Gastrocnemius medialis (tissue), 4 donors: ENCODE measurements around the gene CTBP2.

Source experiments
- POLR2A ChIP-seq, 2 donors: fragments of 450-650 bp; IDR thresholded peaks; one replicate each; pipeline ENCODE4 v1.6.1; 2017; ENCODE audit warnings: antibody characterized with exemption in 2 of 2, mild to moderate bottlenecking in 2 of 2, moderate library complexity in 2 of 2
- TF ChIP-seq, protein P1 (sequence below), 5 experiments: fragments of 450-650 bp in 3 of 5; fragments of 200-600 bp in 2 of 5; sonication (generic) in 2 of 5; IDR thresholded peaks in 4 of 5; conservative IDR thresholded peaks in 1 of 5; 1 replicate in 4 of 5; 2 replicates in 1 of 5; pipeline ENCODE4 v1.5.1; 2016 to 2019; ENCODE audit warnings: antibody characterized with exemption in 5 of 5, mild to moderate bottlenecking in 3 of 5, moderate library complexity in 3 of 5

DNA sequence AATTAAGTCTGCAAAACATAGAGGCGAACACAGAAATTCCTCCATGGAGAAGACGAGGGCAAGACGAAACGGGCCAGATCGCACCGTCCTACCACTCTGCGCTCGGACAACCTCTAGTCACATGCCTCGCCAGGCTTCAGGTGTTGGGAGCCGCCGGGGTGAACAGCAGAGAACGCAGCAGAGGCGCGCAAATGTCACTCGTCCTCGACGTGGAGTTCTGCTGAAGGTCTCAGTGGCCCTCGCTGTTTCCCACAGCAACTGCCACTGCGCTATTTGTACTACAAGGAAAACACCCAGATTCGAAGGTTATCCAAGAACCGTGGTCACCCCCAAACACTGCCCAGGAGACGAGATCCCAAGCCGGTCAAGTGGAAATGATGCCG is 9.2 kb downstream of the CTBP2 start:
- TF ChIP-seq, protein P1, sequence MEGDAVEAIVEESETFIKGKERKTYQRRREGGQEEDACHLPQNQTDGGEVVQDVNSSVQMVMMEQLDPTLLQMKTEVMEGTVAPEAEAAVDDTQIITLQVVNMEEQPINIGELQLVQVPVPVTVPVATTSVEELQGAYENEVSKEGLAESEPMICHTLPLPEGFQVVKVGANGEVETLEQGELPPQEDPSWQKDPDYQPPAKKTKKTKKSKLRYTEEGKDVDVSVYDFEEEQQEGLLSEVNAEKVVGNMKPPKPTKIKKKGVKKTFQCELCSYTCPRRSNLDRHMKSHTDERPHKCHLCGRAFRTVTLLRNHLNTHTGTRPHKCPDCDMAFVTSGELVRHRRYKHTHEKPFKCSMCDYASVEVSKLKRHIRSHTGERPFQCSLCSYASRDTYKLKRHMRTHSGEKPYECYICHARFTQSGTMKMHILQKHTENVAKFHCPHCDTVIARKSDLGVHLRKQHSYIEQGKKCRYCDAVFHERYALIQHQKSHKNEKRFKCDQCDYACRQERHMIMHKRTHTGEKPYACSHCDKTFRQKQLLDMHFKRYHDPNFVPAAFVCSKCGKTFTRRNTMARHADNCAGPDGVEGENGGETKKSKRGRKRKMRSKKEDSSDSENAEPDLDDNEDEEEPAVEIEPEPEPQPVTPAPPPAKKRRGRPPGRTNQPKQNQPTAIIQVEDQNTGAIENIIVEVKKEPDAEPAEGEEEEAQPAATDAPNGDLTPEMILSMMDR (IDR thresholded peaks at IDR 0.05 in 4 of 5, conservative IDR thresholded peaks at IDR 0.05 in 1 of 5): no peak
- TF ChIP-seq POLR2A (IDR thresholded peaks at IDR 0.05): no peak
